Keratinocyte (primary cell): Measurements from ENCODE around the gene RNLS. TPM values are rescaled to one million over a fixed set of nuclear protein-coding genes. Genes with fewer than 3 reads are reported as not detected.

Experiments
- DNase-seq: peaks from one replicate; pipeline ENCODE4 v3.0.0-alpha.2; 2011; ENCODE audit warnings: low read depth, missing footprints, low spot score
- FAIRE-seq: peaks from 2 replicates; lab custom pipeline; 2011; peaks lifted over from hg19 to GRCh38; lab: Jason Lieb, UNC
- H2AFZ ChIP-seq: 2 replicates; pipeline ENCODE4 v1.6.0; 2012; ENCODE audit warnings: low read length, control low read depth, inconsistent platforms; ENCODE audit not compliant: control insufficient read depth
- H3K27ac ChIP-seq: 2 replicates; pipeline ENCODE4 v1.5.1; 2011; ENCODE audit warnings: low read length; ENCODE audit not compliant: control insufficient read depth, insufficient read depth
- H3K27me3 ChIP-seq: 3 replicates; pipeline ENCODE4 v1.6.0; 2011; ENCODE audit warnings: low read length; ENCODE audit not compliant: control insufficient read depth, insufficient read depth; ENCODE audit errors: extremely low read depth
- H3K36me3 ChIP-seq, 2 experiments: 2 replicates in 1 of 2; 3 replicates in 1 of 2; pipeline ENCODE4 v1.5.1; 2011; ENCODE audit warnings: low read length in 2 of 2, mild to moderate bottlenecking in 1 of 2; ENCODE audit not compliant: control insufficient read depth in 2 of 2, insufficient read depth in 2 of 2; ENCODE audit errors: extremely low read depth in 1 of 2
- H3K4me1 ChIP-seq: 3 replicates; pipeline ENCODE4 v1.5.1; 2011; ENCODE audit warnings: low read length; ENCODE audit not compliant: control insufficient read depth, insufficient read depth; ENCODE audit errors: extremely low read depth
- H3K4me2 ChIP-seq: 3 replicates; pipeline ENCODE4 v1.6.0; 2011; ENCODE audit warnings: low read depth, low read length; ENCODE audit not compliant: control insufficient read depth, insufficient read depth; ENCODE audit errors: extremely low read depth
- H3K4me3 ChIP-seq, 3 experiments: fragments of 200-600 bp in 1 of 3; sonication (generic) in 1 of 3; 2 replicates in 2 of 3; 3 replicates in 1 of 3; pipeline ENCODE4 v1.5.1; 2011 to 2016; ENCODE audit warnings: low read length in 3 of 3, mild to moderate bottlenecking in 3 of 3, control low read depth in 2 of 3, inconsistent platforms in 1 of 3, low read depth in 1 of 3, mixed read lengths in 1 of 3, mixed run types in 1 of 3, moderate library complexity in 1 of 3; ENCODE audit not compliant: control insufficient read depth in 2 of 3, insufficient read depth in 2 of 3; ENCODE audit errors: extremely low read depth in 1 of 3
- H3K79me2 ChIP-seq: 2 replicates; pipeline ENCODE4 v1.6.0; 2012; ENCODE audit warnings: low read length; ENCODE audit not compliant: control insufficient read depth, insufficient read depth
- H3K9ac ChIP-seq: 3 replicates; pipeline ENCODE4 v1.6.0; 2011; ENCODE audit warnings: low read length; ENCODE audit not compliant: control insufficient read depth, insufficient read depth; ENCODE audit errors: extremely low read depth
- H3K9me1 ChIP-seq: 3 replicates; pipeline ENCODE4 v1.6.0; 2011; ENCODE audit warnings: low read length; ENCODE audit not compliant: control insufficient read depth, insufficient read depth; ENCODE audit errors: extremely low read depth
- H3K9me3 ChIP-seq: 2 replicates; pipeline ENCODE4 v1.5.1; 2012; ENCODE audit warnings: low read depth, low read length; ENCODE audit not compliant: control insufficient read depth
- H4K20me1 ChIP-seq: 3 replicates; pipeline ENCODE4 v1.6.0; 2011; ENCODE audit warnings: low read length; ENCODE audit not compliant: control insufficient read depth, insufficient read depth; ENCODE audit errors: extremely low read depth
- CTCF ChIP-seq, 3 experiments: IDR thresholded peaks in 1 of 3; conservative IDR thresholded peaks in 1 of 3; optimal IDR thresholded peaks in 1 of 3; 2 replicates in 2 of 3; 3 replicates in 1 of 3; pipeline versions ENCODE3 to v1.5.1; 2011; ENCODE audit warnings: low read length in 3 of 3, mild to moderate bottlenecking in 3 of 3, moderate library complexity in 2 of 3, control low read depth in 1 of 3, inconsistent platforms in 1 of 3; ENCODE audit not compliant: insufficient read depth in 2 of 3; ENCODE audit errors: extremely low read depth in 1 of 3
- EZH2 ChIP-seq: IDR thresholded peaks from one replicate; pipeline ENCODE4 v1.6.1; 2012; ENCODE audit warnings: inconsistent platforms, mild to moderate bottlenecking, low read length, moderate library complexity
- dilution Hi-C: fragments of 300-500 bp; cut with MboI; formaldehyde crosslinking; loops from one replicate; pipeline ENCODE4 v1.7.0; 2020; ENCODE audit warnings: low sequenced_read_pairs; ENCODE audit not compliant: extremely low pct_ligation_motif_present
- polyA plus RNA-seq, 5 experiments: library from polyadenylated mRNA; depleted of rRNA in 3 of 5; stranded (reverse) in 3 of 5; stranded (forward) in 1 of 5; unstranded in 1 of 5; fragments of >200 nt; gene quantifications; 1 replicate in 1 of 5; 2 replicates in 3 of 5; 3 replicates in 1 of 5; pipeline versions ENCODE4 v1.2.1 to v1.2.3, GENCODE V29; 2011 to 2012; ENCODE audit warnings: missing spikeins in 2 of 5, low read depth in 1 of 5, low replicate concordance in 1 of 5

The RNLS gene
- polyA plus RNA-seq, 1 donor (not counting 4 experiments of a cell fraction or from before 2014, with no cell fraction given): 6.8 TPM

- H3K27me3 ChIP-seq: no peaks in the 10 kb centered on the region
- no peaks in the 10 kb centered on the region for H4K20me1 ChIP-seq
- H2AFZ ChIP-seq: no peak overlapping the region
- no peaks in the 10 kb centered on the region for H3K79me2 ChIP-seq
- H3K4me1 ChIP-seq: no peaks in the 10 kb centered on the region
- dilution Hi-C loops: no loop called here
- H3K9me3 ChIP-seq: no peaks in the 10 kb centered on the region
- H3K9me1 ChIP-seq: no peaks in the 10 kb centered on the region
- FAIRE-seq (no peak), DNase-seq (no peak)
- H3K36me3 ChIP-seq: no peaks in the 10 kb centered on the region
- H3K9ac ChIP-seq: no peak overlapping the region
- H3K27ac ChIP-seq: no peak overlapping the region
- TF ChIP-seq CTCF (optimal IDR thresholded peaks at IDR 0.05 in 1 of 3, IDR thresholded peaks at IDR 0.05 in 1 of 3, conservative IDR thresholded peaks at IDR 0.05 in 1 of 3; ENCODE audit: extremely low read depth in 1 of 3, insufficient read depth in 2 of 3, low read length in 3 of 3): no peak
- no peak overlapping the region for H3K4me2 ChIP-seq
- no peak overlapping the region for H3K4me3 ChIP-seq
These were observed 116.3 kb downstream of the RNLS start for GRCh38 chr10:88466786-88467185.

- no peak overlapping the region for H3K4me2 ChIP-seq
- H3K36me3 ChIP-seq: no peaks in the 10 kb centered on the region
- no peak for FAIRE-seq
- H3K27me3 ChIP-seq: no peaks in the 10 kb centered on the region
- no peak overlapping the region for H3K27ac ChIP-seq
- H3K79me2 ChIP-seq: no peaks in the 10 kb centered on the region
- dilution Hi-C loops: no loop called here
- no peaks in the 10 kb centered on the region for H4K20me1 ChIP-seq
- H3K4me3 ChIP-seq: no peak overlapping the region
- H3K9me1 ChIP-seq: no peaks in the 10 kb centered on the region
- H3K9me3 ChIP-seq: no peaks in the 10 kb centered on the region
- DNase-seq: no peak
- H2AFZ ChIP-seq: no peak overlapping the region
- TF ChIP-seq CTCF (optimal IDR thresholded peaks at IDR 0.05 in 1 of 3, IDR thresholded peaks at IDR 0.05 in 1 of 3, conservative IDR thresholded peaks at IDR 0.05 in 1 of 3; ENCODE audit: extremely low read depth in 1 of 3, insufficient read depth in 2 of 3, low read length in 3 of 3) (no peak), EZH2 (no peak)
- no peaks in the 10 kb centered on the region for H3K4me1 ChIP-seq
- H3K9ac ChIP-seq: no peak overlapping the region
These were observed 117.4 kb downstream of the RNLS start for GRCh38 chr10:88465765-88466164.
